Measurements from ENCODE around the gene AFDN. TPM values are rescaled to one million over a fixed set of nuclear protein-coding genes. Genes with fewer than 3 reads are reported as not detected.

The AFDN gene
- total and polyA plus RNA-seq, 2 experiments from 2014 or later, result 66.9 to 200 TPM

DNA sequence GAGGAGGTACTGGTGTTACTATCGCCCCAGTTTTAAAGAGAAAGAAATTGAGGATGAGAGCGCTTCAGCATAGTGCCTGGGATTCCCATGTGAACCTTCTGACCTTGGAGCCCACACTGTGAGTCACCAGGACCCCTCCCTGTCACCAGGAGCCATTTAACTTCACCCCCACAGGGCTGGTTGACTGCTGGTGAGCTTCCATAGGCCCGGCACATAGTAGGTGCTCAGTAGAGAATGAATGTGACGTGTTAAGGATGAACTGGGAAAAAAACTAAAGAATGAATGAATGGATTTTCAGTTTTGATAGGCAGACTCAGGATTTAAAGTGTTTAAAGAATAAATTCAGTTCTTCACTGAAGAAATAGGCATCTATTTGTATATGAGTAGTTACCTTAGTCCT is 117.4 kb downstream of the AFDN start:
- H3K36me3 Mint-ChIP-seq (ENCODE audit: low read depth), result peaks cover 49% of the 10 kb centered on the region
- H4K20me1 ChIP-seq (replicated peaks; ENCODE audit: insufficient read depth), result peaks cover 6% of the 10 kb centered on the region; the same call in 1 of the 2 replicates
- H3K4me3 ChIP-seq, result no peak overlapping the region
- H3K27me3 Mint-ChIP-seq (ENCODE audit: insufficient read depth, low read depth, poor library complexity), result peaks cover 2% of the 10 kb centered on the region
- H3K27me3 ChIP-seq (ENCODE audit: insufficient read depth), result no peaks in the 10 kb centered on the region
- no peak overlapping the region for H2AFZ ChIP-seq
- no peaks in the 10 kb centered on the region for H3K9me2 ChIP-seq (ENCODE audit: insufficient read depth)
- no peak overlapping the region for H3K4me2 ChIP-seq
- H3K27ac Mint-ChIP-seq, result no peak overlapping the region
- H3K27ac ChIP-seq (ENCODE audit: low read depth), result no peak overlapping the region
- peaks cover 40% of the 10 kb centered on the region for H3K36me3 ChIP-seq (ENCODE audit: insufficient read depth)
- no peaks in the 10 kb centered on the region for H3K4me1 ChIP-seq (ENCODE audit: insufficient read depth)
- TF ChIP-seq EZH2 (IDR thresholded peaks at IDR 0.05; ENCODE audit: low read depth, unreplicated experiment) (no peak), ZNF331 (CRISPR knock-in tag; IDR thresholded peaks at IDR 0.05; ENCODE audit: low read depth) (no peak), ZNF114 (CRISPR knock-in tag; IDR thresholded peaks at IDR 0.05) (no peak), REST (IDR thresholded peaks at IDR 0.05; ENCODE audit: unreplicated experiment) (no peak), STAT1 (IDR thresholded peaks at IDR 0.05; ENCODE audit: unreplicated experiment) (no peak)
- TF ChIP-seq, protein P1, sequence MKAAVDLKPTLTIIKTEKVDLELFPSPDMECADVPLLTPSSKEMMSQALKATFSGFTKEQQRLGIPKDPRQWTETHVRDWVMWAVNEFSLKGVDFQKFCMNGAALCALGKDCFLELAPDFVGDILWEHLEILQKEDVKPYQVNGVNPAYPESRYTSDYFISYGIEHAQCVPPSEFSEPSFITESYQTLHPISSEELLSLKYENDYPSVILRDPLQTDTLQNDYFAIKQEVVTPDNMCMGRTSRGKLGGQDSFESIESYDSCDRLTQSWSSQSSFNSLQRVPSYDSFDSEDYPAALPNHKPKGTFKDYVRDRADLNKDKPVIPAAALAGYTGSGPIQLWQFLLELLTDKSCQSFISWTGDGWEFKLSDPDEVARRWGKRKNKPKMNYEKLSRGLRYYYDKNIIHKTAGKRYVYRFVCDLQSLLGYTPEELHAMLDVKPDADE (IDR thresholded peaks at IDR 0.05), result no peak
- TF ChIP-seq, protein P2, sequence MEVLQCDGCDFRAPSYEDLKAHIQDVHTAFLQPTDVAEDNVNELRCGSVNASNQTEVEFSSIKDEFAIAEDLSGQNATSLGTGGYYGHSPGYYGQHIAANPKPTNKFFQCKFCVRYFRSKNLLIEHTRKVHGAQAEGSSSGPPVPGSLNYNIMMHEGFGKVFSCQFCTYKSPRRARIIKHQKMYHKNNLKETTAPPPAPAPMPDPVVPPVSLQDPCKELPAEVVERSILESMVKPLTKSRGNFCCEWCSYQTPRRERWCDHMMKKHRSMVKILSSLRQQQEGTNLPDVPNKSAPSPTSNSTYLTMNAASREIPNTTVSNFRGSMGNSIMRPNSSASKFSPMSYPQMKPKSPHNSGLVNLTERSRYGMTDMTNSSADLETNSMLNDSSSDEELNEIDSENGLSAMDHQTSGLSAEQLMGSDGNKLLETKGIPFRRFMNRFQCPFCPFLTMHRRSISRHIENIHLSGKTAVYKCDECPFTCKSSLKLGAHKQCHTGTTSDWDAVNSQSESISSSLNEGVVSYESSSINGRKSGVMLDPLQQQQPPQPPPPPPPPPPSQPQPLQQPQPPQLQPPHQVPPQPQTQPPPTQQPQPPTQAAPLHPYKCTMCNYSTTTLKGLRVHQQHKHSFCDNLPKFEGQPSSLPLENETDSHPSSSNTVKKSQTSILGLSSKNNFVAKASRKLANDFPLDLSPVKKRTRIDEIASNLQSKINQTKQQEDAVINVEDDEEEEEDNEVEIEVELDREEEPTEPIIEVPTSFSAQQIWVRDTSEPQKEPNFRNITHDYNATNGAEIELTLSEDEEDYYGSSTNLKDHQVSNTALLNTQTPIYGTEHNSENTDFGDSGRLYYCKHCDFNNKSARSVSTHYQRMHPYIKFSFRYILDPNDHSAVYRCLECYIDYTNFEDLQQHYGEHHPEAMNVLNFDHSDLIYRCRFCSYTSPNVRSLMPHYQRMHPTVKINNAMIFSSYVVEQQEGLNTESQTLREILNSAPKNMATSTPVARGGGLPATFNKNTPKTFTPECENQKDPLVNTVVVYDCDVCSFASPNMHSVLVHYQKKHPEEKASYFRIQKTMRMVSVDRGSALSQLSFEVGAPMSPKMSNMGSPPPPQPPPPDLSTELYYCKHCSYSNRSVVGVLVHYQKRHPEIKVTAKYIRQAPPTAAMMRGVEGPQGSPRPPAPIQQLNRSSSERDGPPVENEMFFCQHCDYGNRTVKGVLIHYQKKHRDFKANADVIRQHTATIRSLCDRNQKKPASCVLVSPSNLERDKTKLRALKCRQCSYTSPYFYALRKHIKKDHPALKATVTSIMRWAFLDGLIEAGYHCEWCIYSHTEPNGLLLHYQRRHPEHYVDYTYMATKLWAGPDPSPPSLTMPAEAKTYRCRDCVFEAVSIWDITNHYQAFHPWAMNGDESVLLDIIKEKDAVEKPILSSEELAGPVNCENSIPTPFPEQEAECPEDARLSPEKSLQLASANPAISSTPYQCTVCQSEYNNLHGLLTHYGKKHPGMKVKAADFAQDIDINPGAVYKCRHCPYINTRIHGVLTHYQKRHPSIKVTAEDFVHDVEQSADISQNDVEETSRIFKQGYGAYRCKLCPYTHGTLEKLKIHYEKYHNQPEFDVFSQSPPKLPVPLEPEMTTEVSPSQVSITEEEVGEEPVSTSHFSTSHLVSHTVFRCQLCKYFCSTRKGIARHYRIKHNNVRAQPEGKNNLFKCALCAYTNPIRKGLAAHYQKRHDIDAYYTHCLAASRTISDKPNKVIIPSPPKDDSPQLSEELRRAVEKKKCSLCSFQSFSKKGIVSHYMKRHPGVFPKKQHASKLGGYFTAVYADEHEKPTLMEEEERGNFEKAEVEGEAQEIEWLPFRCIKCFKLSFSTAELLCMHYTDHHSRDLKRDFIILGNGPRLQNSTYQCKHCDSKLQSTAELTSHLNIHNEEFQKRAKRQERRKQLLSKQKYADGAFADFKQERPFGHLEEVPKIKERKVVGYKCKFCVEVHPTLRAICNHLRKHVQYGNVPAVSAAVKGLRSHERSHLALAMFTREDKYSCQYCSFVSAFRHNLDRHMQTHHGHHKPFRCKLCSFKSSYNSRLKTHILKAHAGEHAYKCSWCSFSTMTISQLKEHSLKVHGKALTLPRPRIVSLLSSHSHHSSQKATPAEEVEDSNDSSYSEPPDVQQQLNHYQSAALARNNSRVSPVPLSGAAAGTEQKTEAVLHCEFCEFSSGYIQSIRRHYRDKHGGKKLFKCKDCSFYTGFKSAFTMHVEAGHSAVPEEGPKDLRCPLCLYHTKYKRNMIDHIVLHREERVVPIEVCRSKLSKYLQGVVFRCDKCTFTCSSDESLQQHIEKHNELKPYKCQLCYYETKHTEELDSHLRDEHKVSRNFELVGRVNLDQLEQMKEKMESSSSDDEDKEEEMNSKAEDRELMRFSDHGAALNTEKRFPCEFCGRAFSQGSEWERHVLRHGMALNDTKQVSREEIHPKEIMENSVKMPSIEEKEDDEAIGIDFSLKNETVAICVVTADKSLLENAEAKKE (CRISPR knock-in tag; IDR thresholded peaks at IDR 0.05), result no peak
- peaks cover 4% of the 10 kb centered on the region; the same call in 1 of the 2 replicates for H3K79me2 ChIP-seq (replicated peaks; ENCODE audit: insufficient read depth)
- H3K4me3 Mint-ChIP-seq, result no peak overlapping the region
- H3F3A ChIP-seq (replicated peaks; ENCODE audit: low read depth), result no peaks in the 10 kb centered on the region
- DNase-seq (ENCODE audit: low spot score) (no peak), ATAC-seq (no peak)
- H3K4me1 Mint-ChIP-seq, result no peaks in the 10 kb centered on the region
- H3K9me3 Mint-ChIP-seq, result no peaks in the 10 kb centered on the region; the same call in 2 of the 3 replicates
